ENCODE measurements around the gene LRRC17. TPM values are rescaled to one million over a fixed set of nuclear protein-coding genes. Genes with fewer than 3 reads are reported as not detected.
"Not testable (repeated sequence)": the region's sequence is repeated elsewhere in the genome, so short reads cannot be mapped to it uniquely, and the experiment has no call there.

Gene LRRC17
- polyA plus RNA-seq, 3 donors = 0.04 TPM; not detected in 2

DNA sequence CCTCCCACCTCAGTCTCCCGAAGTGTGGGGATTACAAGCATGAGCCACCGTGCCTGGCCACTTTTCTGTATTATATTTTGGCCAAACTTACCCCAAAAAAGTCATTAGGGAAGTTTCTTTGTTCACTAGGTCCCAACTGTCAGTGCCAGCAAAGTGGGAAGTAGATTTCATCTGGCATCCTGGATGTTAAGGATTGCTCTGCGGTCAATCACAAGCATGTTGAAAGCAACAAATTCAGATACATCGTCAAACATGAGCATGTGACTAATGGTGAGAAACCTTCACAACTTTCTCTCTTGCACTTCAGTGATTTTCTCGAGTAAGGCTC is 14.3 kb upstream of the LRRC17 start:
- TF ChIP-seq CTCF (IDR thresholded peaks at IDR 0.05) = no peak
- Histone ChIP-seq H3K9me3 (replicated peaks in 1 of 2; ENCODE audit: control insufficient read depth in 1 of 2, insufficient read depth in 1 of 2, low read length in 2 of 2) (no peaks in the 10 kb centered on the region), H3K4me3 (replicated peaks in 1 of 3; ENCODE audit: low read depth in 2 of 3, low read length in 3 of 3) (peak overlapping the region in 1 of 3 experiments; percentile 37), H3K9ac (ENCODE audit: insufficient read depth, low read length, poor library complexity, severe bottlenecking) (no peak overlapping the region), H3K4me1 (ENCODE audit: control insufficient read depth in 1 of 2, insufficient read depth in 2 of 2, low read length in 2 of 2) (peaks cover 21 to 31% of the 10 kb centered on the region in 2 donors), H2AFZ (ENCODE audit: insufficient read depth, low read depth, low read length, poor library complexity, severe bottlenecking) (no peak overlapping the region), H4K20me1 (ENCODE audit: insufficient read depth, low read length) (no peaks in the 10 kb centered on the region), H3K36me3 (replicated peaks in 1 of 2; ENCODE audit: control insufficient read depth in 1 of 2, insufficient read depth in 2 of 2, low read length in 2 of 2) (no peaks in the 10 kb centered on the region), H3K79me2 (ENCODE audit: insufficient read depth, low read length) (no peaks in the 10 kb centered on the region), H3K4me2 (replicated peaks; ENCODE audit: extremely low read depth, low read length, poor library complexity, severe bottlenecking) (peak overlapping the region; percentile 33), H3K27me3 (ENCODE audit: control insufficient read depth in 2 of 2, insufficient read depth in 2 of 2, low read length in 2 of 2) (no peaks in the 10 kb centered on the region), H3K27ac (ENCODE audit: low read depth in 1 of 2, low read length in 2 of 2) (peak overlapping the region; percentile 72 to 81)
- no peaks in the 10 kb centered on the region for H3K36me3 Mint-ChIP-seq
- WGBS (ENCODE audit: insufficient coverage) = no CpG with 5 or more reads among the region's 5 CpGs
- peaks cover 0 to 8% (median 5%) of the 10 kb centered on the region in 7 donors for H3K9me3 Mint-ChIP-seq
- intact Hi-C loops (cut with micrococcal nuclease) = no loop called here
- H3K27ac Mint-ChIP-seq = peak overlapping the region; percentile 75 to 96 (median 90)
- H3K27me3 Mint-ChIP-seq (ENCODE audit: low read depth in 3 of 3) = peaks cover 0 to 2% (median 0%) of the 10 kb centered on the region in 3 donors
- DNase-seq = peak; percentile 53 to 73 (median 68)
- peak overlapping the region; percentile 4 to 11 for H3K4me3 Mint-ChIP-seq
- peaks cover 63% of the 10 kb centered on the region for H3K4me1 Mint-ChIP-seq

DNA sequence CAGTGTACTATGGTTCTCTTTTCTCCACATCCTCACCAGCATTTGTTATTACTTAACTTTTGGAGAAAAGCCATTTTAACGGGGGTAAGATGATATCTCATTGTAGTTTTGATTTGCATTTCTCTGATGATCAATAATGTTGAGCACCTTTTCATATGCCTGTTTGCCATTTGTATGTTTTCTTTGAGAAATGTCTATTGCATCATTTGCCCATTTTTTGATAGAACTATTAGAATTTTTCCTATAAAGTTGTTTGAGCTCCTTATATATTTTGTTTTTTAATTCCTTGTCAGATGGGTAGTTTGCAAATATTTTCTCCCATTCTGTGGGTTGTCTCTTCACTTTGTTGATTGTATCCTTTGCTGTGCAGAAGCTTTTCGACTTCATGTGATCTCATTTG is 10.7 kb upstream of the LRRC17 start:
- H3K27me3 Mint-ChIP-seq (ENCODE audit: low read depth in 3 of 3); H3K4me3 Mint-ChIP-seq; H3K27me3 ChIP-seq (ENCODE audit: control insufficient read depth in 2 of 2, insufficient read depth in 2 of 2, low read length in 2 of 2); H4K20me1 ChIP-seq (ENCODE audit: insufficient read depth, low read length); H3K4me3 ChIP-seq (replicated peaks in 1 of 3; ENCODE audit: low read depth in 2 of 3, low read length in 3 of 3); H3K79me2 ChIP-seq (ENCODE audit: insufficient read depth, low read length); H3K9me3 ChIP-seq (replicated peaks in 1 of 2; ENCODE audit: control insufficient read depth in 1 of 2, insufficient read depth in 1 of 2, low read length in 2 of 2); H3K27ac ChIP-seq (ENCODE audit: low read depth in 1 of 2, low read length in 2 of 2); H3K36me3 ChIP-seq (replicated peaks in 1 of 2; ENCODE audit: control insufficient read depth in 1 of 2, insufficient read depth in 2 of 2, low read length in 2 of 2); H3K36me3 Mint-ChIP-seq; DNase-seq; H2AFZ ChIP-seq (ENCODE audit: insufficient read depth, low read depth, low read length, poor library complexity, severe bottlenecking); H3K4me2 ChIP-seq (replicated peaks; ENCODE audit: extremely low read depth, low read length, poor library complexity, severe bottlenecking); H3K9ac ChIP-seq (ENCODE audit: insufficient read depth, low read length, poor library complexity, severe bottlenecking); intact Hi-C loops (cut with micrococcal nuclease); H3K27ac Mint-ChIP-seq: not testable (repeated sequence)
- H3K4me1 ChIP-seq (ENCODE audit: control insufficient read depth in 1 of 2, insufficient read depth in 2 of 2, low read length in 2 of 2) = peaks cover 21 to 25% of the 10 kb centered on the region in 2 donors
- WGBS (ENCODE audit: insufficient coverage) = 100% methylated on average over 1 of the region's 2 CpGs
- H3K4me1 Mint-ChIP-seq = peaks cover 32% of the 10 kb centered on the region
- H3K9me3 Mint-ChIP-seq = peaks cover 14 to 41% (median 26%) of the 10 kb centered on the region in 7 donors

- WGBS (ENCODE audit: insufficient coverage) = no CpG with 5 or more reads among the region's 1 CpG
- H3K9ac ChIP-seq (ENCODE audit: insufficient read depth, low read length, poor library complexity, severe bottlenecking); H3K4me3 ChIP-seq (replicated peaks in 1 of 3; ENCODE audit: low read depth in 2 of 3, low read length in 3 of 3); H3K27ac Mint-ChIP-seq; H3K36me3 Mint-ChIP-seq; H3K27me3 Mint-ChIP-seq (ENCODE audit: low read depth in 3 of 3); intact Hi-C loops (cut with micrococcal nuclease); H3K27me3 ChIP-seq (ENCODE audit: control insufficient read depth in 2 of 2, insufficient read depth in 2 of 2, low read length in 2 of 2); H3K79me2 ChIP-seq (ENCODE audit: insufficient read depth, low read length); H4K20me1 ChIP-seq (ENCODE audit: insufficient read depth, low read length); H3K4me3 Mint-ChIP-seq; H3K27ac ChIP-seq (ENCODE audit: low read depth in 1 of 2, low read length in 2 of 2); H3K4me2 ChIP-seq (replicated peaks; ENCODE audit: extremely low read depth, low read length, poor library complexity, severe bottlenecking); H2AFZ ChIP-seq (ENCODE audit: insufficient read depth, low read depth, low read length, poor library complexity, severe bottlenecking); H3K36me3 ChIP-seq (replicated peaks in 1 of 2; ENCODE audit: control insufficient read depth in 1 of 2, insufficient read depth in 2 of 2, low read length in 2 of 2); DNase-seq: not testable (repeated sequence)
- Histone ChIP-seq H3K4me1 (ENCODE audit: control insufficient read depth in 1 of 2, insufficient read depth in 2 of 2, low read length in 2 of 2) (peaks cover 11% of the 10 kb centered on the region in 2 donors), H3K9me3 (replicated peaks in 1 of 2; ENCODE audit: control insufficient read depth in 1 of 2, insufficient read depth in 1 of 2, low read length in 2 of 2) (peaks cover 5 to 11% of the 10 kb centered on the region in 2 donors)
- H3K4me1 Mint-ChIP-seq = peaks cover 19% of the 10 kb centered on the region
- H3K9me3 Mint-ChIP-seq = peaks cover 21 to 53% (median 33%) of the 10 kb centered on the region in 7 donors
These were observed 9.2 kb upstream of the LRRC17 start for GRCh38 chr7:102903576-102903975.

Data from CD14-positive monocyte (primary cell).